Kidney glomerular epithelial cell (primary cell): ENCODE data around the gene PIERCE2.
"Not testable (repeated sequence)": the region's sequence is repeated elsewhere in the genome, so short reads cannot be mapped to it uniquely, and the experiment has no call there.

ENCODE experiments used
- DNase-seq: peaks from one replicate; lab custom pipeline; 2025; lab: John Stamatoyannopoulos, UW

PIERCE2 gene

GRCh38 chr15:55434989-55435825, 26.9 kb downstream of the PIERCE2 start:
- peak; percentile 48 for DNase-seq

- DNase-seq = not testable (repeated sequence)
Observed at GRCh38 chr15:55443141-55443540, 34.8 kb downstream of the PIERCE2 start.

DNA sequence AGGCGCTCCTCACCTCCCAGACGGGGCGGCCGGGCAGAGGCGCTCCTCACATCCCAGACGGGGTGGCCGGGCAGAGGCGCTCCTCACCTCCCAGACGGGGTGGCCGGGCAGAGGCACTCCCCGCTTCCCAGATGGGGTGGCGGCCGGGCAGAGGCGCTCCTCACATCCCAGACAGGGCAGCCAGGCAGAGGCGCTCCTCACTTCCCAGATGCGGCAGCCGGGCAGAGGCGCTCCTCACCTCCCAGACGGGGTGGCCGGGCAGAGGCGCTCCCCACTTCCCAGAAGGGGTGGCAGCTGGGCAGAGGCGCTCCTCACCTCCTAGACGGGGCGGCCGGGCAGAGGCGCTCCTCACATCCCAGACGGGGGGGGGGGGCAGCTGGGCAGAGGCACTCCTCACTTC, 37.6 kb downstream of the PIERCE2 start:
- not testable (repeated sequence) for DNase-seq

- not testable (repeated sequence) for DNase-seq
Observed at GRCh38 chr15:55446379-55447029, 38.2 kb downstream of the PIERCE2 start.

- DNase-seq = not testable (repeated sequence)
Observed at GRCh38 chr15:55447030-55447394, 38.7 kb downstream of the PIERCE2 start.

DNA sequence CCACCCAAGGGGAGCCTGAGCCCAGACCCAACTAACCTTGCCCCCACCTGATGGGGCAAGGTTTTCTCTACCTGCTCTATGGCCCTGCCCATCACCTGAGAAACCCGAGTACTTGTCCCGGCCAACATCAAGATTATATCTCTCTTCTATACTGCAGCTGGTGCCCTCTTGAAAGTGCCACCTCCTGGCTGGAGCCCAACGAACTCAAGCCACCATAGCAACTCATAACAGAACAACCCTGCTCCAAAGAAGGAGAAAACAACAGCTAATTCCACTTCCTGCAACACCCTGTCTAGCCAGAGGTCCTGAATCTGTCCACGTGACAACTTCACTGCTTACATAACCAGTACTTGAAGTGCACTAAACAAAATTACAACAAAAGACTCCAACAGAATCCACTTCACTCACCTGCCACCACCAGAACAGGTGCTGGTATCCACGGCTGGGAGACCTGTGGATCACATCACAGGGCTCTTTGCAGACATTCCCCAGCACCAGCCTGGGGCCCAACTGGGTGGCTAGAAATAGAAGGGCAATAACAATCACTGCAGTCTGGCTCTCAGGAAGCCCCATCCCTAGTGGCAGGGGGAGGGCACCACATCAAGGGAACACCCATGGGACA, 49.2 kb downstream of the PIERCE2 start:
- no peak for DNase-seq

GRCh38 chr15:55461447-55461846, 53.2 kb downstream of the PIERCE2 start:
- DNase-seq = no peak

DNA sequence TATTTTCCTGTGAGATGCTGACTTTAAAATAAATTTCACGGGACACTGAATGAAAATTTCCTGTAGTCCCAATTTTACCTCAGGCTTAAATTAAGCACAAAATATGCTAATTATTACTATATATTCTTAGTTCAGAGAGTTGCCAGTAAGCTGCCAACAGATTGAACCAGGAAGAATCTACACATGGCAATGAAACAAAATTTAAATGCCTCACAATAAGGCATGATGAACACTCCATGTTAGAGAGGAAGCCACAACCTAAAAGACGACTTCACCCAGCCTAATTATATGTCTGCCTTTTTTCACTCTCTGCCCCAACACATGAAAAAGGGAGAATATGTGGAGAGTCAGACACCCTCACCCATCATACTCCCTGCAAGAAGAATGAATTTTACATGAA, 60.0 kb downstream of the PIERCE2 start:
- DNase-seq = no peak
